Hematopoietic multipotent progenitor cell treated with erythropoietin and hydrocortisone succinate and interleukin-3 and kit ligand, for 15 days (in vitro differentiated cells): Measurements from ENCODE around the gene SAFB2.

Experiments
- DNase-seq: peaks from one replicate; pipeline ENCODE4 v3.0.0-alpha.2; 2015; ENCODE audit warnings: low spot score

SAFB2 gene

GRCh38 chr19:5541456-5541855 is 81.1 kb downstream of the SAFB2 start:
- no peak for DNase-seq

- DNase-seq = no peak
These were observed 82.4 kb downstream of the SAFB2 start for GRCh38 chr19:5540208-5540607.

- DNase-seq = no peak
These were observed 84.7 kb downstream of the SAFB2 start for GRCh38 chr19:5537870-5538269.
